HCT116 (cell line): ENCODE measurements around the gene TMEM140.

ENCODE experiments used
- CEBPB ChIP-seq: IDR thresholded peaks from 2 replicates; pipeline ENCODE4 v1.6.1; 2012; ENCODE audit warnings: low read depth
- EZH2 ChIP-seq: fragments of 200-600 bp; sonication (generic); IDR thresholded peaks from 2 replicates; pipeline ENCODE4 v1.6.1; 2017; ENCODE audit warnings: antibody characterized with exemption, mixed run types
- EZH2phosphoT487 ChIP-seq: fragments of 200-600 bp; IDR thresholded peaks from 2 replicates; pipeline ENCODE4 v1.6.1; 2018; ENCODE audit warnings: antibody characterized with exemption, borderline replicate concordance
- FOSL1 ChIP-seq: IDR thresholded peaks from 2 replicates; pipeline ENCODE4 v1.6.1; 2012; ENCODE audit warnings: low read depth
- POLR2A ChIP-seq: IDR thresholded peaks from 2 replicates; pipeline ENCODE4 v1.7.0; 2011; ENCODE audit warnings: borderline replicate concordance; ENCODE audit not compliant: insufficient read depth, insufficient read length; ENCODE audit errors: extremely low read depth
- POLR2AphosphoS5 ChIP-seq: IDR thresholded peaks from 2 replicates; pipeline ENCODE4 v1.6.1; 2011; ENCODE audit warnings: mild to moderate bottlenecking, low read depth, low read length, moderate library complexity
- RAD21 ChIP-seq: IDR thresholded peaks from 2 replicates; pipeline ENCODE4 v1.6.1; 2012; ENCODE audit warnings: low read depth, mild to moderate bottlenecking
- SP1 ChIP-seq: IDR thresholded peaks from 2 replicates; pipeline ENCODE4 v1.6.1; 2012; ENCODE audit warnings: low read depth
- TF ChIP-seq, protein P1 (sequence below), 3 experiments: fragments of 200-600 bp in 1 of 3; sonication (generic) in 1 of 3; IDR thresholded peaks in 2 of 3; conservative IDR thresholded peaks in 1 of 3; 2 replicates each; pipeline ENCODE4 v1.5.1; 2012 to 2017; ENCODE audit warnings: low read depth in 2 of 3, low read length in 2 of 3, antibody characterized with exemption in 1 of 3, borderline replicate concordance in 1 of 3, control low read depth in 1 of 3, mild to moderate bottlenecking in 1 of 3, mixed read lengths in 1 of 3, mixed run types in 1 of 3, moderate library complexity in 1 of 3; ENCODE audit not compliant: insufficient read depth in 1 of 3
- TF ChIP-seq, protein P2 (sequence below): IDR thresholded peaks from 2 replicates; pipeline ENCODE4 v1.6.1; 2012; ENCODE audit warnings: low read depth
- TF ChIP-seq, protein P3 (sequence below): IDR thresholded peaks from 2 replicates; pipeline ENCODE4 v1.6.1; 2011; ENCODE audit warnings: mild to moderate bottlenecking, low read length, moderate library complexity; ENCODE audit not compliant: insufficient replicate concordance; ENCODE audit errors: extremely low read depth

DNA sequence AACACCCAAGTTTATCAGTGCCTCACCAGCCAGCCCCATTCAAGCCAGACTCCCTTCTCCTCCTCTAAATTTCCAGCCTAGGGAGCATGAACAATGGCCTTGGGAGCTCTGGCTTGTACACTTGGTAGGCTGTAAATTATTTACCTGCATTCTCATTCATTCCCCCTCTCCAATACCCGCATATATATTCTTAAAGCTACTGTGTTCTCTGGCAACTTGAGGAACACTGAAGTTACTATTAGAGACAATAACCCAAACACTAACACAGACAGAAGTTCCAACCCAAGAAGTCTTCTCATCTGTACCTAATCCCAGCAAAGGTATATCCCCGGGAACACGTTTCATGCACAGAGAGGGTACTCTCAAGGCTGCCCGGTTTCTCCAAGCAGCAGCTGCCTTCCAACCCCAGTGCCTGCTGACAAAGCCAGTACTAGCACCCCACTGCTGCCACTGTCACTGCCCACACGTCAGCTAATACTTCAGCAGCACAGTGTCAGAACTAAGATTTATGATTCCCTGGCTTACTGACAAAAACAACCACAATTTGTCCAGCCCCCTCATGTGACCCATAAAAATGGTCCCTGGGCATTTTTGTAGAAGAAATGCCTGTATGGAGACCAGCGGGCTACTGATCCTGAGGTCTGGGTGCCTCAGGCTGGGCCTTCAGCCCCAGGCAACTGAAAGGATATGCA, 60.4 kb downstream of the TMEM140 start:
- TF ChIP-seq, protein P1, sequence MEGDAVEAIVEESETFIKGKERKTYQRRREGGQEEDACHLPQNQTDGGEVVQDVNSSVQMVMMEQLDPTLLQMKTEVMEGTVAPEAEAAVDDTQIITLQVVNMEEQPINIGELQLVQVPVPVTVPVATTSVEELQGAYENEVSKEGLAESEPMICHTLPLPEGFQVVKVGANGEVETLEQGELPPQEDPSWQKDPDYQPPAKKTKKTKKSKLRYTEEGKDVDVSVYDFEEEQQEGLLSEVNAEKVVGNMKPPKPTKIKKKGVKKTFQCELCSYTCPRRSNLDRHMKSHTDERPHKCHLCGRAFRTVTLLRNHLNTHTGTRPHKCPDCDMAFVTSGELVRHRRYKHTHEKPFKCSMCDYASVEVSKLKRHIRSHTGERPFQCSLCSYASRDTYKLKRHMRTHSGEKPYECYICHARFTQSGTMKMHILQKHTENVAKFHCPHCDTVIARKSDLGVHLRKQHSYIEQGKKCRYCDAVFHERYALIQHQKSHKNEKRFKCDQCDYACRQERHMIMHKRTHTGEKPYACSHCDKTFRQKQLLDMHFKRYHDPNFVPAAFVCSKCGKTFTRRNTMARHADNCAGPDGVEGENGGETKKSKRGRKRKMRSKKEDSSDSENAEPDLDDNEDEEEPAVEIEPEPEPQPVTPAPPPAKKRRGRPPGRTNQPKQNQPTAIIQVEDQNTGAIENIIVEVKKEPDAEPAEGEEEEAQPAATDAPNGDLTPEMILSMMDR (IDR thresholded peaks at IDR 0.05 in 2 of 3, conservative IDR thresholded peaks at IDR 0.05 in 1 of 3; ENCODE audit: borderline replicate concordance in 1 of 3, insufficient read depth in 1 of 3, low read depth in 2 of 3, low read length in 2 of 3) = no peak
- no peak for TF ChIP-seq POLR2A
- TF ChIP-seq FOSL1 = no peak
- TF ChIP-seq POLR2AphosphoS5 = no peak
- no peak for TF ChIP-seq EZH2phosphoT487
- TF ChIP-seq, protein P2, sequence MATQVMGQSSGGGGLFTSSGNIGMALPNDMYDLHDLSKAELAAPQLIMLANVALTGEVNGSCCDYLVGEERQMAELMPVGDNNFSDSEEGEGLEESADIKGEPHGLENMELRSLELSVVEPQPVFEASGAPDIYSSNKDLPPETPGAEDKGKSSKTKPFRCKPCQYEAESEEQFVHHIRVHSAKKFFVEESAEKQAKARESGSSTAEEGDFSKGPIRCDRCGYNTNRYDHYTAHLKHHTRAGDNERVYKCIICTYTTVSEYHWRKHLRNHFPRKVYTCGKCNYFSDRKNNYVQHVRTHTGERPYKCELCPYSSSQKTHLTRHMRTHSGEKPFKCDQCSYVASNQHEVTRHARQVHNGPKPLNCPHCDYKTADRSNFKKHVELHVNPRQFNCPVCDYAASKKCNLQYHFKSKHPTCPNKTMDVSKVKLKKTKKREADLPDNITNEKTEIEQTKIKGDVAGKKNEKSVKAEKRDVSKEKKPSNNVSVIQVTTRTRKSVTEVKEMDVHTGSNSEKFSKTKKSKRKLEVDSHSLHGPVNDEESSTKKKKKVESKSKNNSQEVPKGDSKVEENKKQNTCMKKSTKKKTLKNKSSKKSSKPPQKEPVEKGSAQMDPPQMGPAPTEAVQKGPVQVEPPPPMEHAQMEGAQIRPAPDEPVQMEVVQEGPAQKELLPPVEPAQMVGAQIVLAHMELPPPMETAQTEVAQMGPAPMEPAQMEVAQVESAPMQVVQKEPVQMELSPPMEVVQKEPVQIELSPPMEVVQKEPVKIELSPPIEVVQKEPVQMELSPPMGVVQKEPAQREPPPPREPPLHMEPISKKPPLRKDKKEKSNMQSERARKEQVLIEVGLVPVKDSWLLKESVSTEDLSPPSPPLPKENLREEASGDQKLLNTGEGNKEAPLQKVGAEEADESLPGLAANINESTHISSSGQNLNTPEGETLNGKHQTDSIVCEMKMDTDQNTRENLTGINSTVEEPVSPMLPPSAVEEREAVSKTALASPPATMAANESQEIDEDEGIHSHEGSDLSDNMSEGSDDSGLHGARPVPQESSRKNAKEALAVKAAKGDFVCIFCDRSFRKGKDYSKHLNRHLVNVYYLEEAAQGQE = no peak
- TF ChIP-seq RAD21 = no peak
- TF ChIP-seq, protein P3, sequence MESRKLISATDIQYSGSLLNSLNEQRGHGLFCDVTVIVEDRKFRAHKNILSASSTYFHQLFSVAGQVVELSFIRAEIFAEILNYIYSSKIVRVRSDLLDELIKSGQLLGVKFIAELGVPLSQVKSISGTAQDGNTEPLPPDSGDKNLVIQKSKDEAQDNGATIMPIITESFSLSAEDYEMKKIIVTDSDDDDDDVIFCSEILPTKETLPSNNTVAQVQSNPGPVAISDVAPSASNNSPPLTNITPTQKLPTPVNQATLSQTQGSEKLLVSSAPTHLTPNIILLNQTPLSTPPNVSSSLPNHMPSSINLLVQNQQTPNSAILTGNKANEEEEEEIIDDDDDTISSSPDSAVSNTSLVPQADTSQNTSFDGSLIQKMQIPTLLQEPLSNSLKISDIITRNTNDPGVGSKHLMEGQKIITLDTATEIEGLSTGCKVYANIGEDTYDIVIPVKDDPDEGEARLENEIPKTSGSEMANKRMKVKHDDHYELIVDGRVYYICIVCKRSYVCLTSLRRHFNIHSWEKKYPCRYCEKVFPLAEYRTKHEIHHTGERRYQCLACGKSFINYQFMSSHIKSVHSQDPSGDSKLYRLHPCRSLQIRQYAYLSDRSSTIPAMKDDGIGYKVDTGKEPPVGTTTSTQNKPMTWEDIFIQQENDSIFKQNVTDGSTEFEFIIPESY = no peak
- no peak for TF ChIP-seq SP1
- no peak for TF ChIP-seq EZH2
- TF ChIP-seq CEBPB = no peak
